ENCODE measurements around the gene STX7.

The STX7 gene

DNA sequence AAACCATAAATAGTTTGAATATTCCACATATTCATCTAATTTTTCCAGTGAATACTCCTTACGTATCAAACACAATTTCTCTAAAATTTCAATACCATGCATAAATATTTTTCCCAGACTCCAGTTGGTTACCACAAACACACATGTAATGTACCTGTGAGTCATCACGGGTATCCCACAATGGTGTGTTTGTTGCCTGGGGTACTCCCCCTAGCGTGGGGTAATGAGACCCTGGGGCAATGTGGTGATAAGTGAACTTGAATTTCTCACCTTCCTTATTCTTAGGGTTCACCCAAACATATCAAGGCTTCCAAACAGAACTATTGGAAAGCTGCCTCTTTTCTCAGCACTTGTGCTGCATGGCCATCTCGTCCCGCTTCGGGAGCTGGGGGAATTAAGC lies 51.0 kb downstream of the STX7 start:
- H2AK5ac ChIP-seq (ENCODE audit: low read length) = no peak overlapping the region
- H3K79me1 ChIP-seq (ENCODE audit: low read length) = peaks cover 4% of the 10 kb centered on the region
- no peak overlapping the region for H4K12ac ChIP-seq (ENCODE audit: low read depth, low read length)
- no peak overlapping the region for H3K4me3 ChIP-seq (ENCODE audit: low read depth, low read length)
- H3K27ac ChIP-seq (ENCODE audit: low read depth, low read length) = no peak overlapping the region
- H3K27me3 ChIP-seq (ENCODE audit: insufficient read depth, low read length) = no peaks in the 10 kb centered on the region
- H2BK12ac ChIP-seq (ENCODE audit: low read length) = no peak overlapping the region
- no peak overlapping the region for H4K8ac ChIP-seq (ENCODE audit: low read depth, low read length)
- H3K9me3 ChIP-seq (ENCODE audit: insufficient read depth, low read depth, low read length) = no peaks in the 10 kb centered on the region
- no peak overlapping the region for H3K9ac ChIP-seq (ENCODE audit: low read length)
- no peak overlapping the region for H2BK120ac ChIP-seq (ENCODE audit: insufficient read depth, low read length, poor library complexity)
- no peak for DNase-seq
- peaks cover 2 to 9% of the 10 kb centered on the region in 2 experiments for H3K4me1 ChIP-seq (ENCODE audit: control insufficient read depth in 1 of 2, insufficient read depth in 2 of 2, low read length in 2 of 2)
- H3K4me2 ChIP-seq (ENCODE audit: low read length) = no peak overlapping the region
- no peak overlapping the region for H3K23ac ChIP-seq (ENCODE audit: low read length)
- no peak overlapping the region for H3K4ac ChIP-seq (ENCODE audit: low read depth, low read length)
- H3K14ac ChIP-seq (ENCODE audit: low read length) = no peak overlapping the region
- peaks cover 9 to 21% of the 10 kb centered on the region in 2 experiments for H3K36me3 ChIP-seq (ENCODE audit: control insufficient read depth in 1 of 2, insufficient read depth in 2 of 2, low read length in 2 of 2)
- no peak overlapping the region for H3K18ac ChIP-seq (ENCODE audit: low read length)
- no peaks in the 10 kb centered on the region for H3K79me2 ChIP-seq (ENCODE audit: control insufficient read depth, insufficient read depth, low read length, poor library complexity)
- no peak overlapping the region for H2AFZ ChIP-seq (ENCODE audit: insufficient read depth, low read length, poor library complexity)
- H4K91ac ChIP-seq (ENCODE audit: low read depth, low read length) = no peak overlapping the region
- WGBS (ENCODE audit: extremely low coverage, insufficient coverage, insufficient read length) = 100% methylated on average over 1 of the region's 6 CpGs
- no peak overlapping the region for H2BK5ac ChIP-seq (ENCODE audit: low read depth, low read length, poor library complexity)

DNA sequence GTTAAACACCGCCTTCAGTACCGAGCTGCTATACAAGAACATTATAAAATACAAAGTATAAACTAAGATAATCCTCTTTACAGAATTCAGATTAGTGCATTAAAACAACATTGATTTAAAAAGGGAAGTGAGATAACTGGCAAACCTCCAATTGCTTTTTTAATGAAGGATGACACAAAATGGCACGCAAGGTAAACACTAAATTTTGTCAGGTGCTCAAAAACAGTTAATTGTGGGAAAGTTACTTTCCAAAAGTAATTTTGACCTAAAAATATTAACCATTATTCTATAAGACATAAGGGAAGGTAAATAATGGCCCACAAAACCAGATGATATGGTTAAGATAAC lies 53.3 kb downstream of the STX7 start:
- H3K36me3 ChIP-seq (ENCODE audit: control insufficient read depth in 1 of 2, insufficient read depth in 2 of 2, low read length in 2 of 2) = peaks cover 11 to 21% of the 10 kb centered on the region in 2 experiments
- H3K23ac ChIP-seq (ENCODE audit: low read length) = no peak overlapping the region
- no peak overlapping the region for H3K4me2 ChIP-seq (ENCODE audit: low read length)
- H3K18ac ChIP-seq (ENCODE audit: low read length) = no peak overlapping the region
- no peak for DNase-seq
- H3K9me3 ChIP-seq (ENCODE audit: insufficient read depth, low read depth, low read length) = no peaks in the 10 kb centered on the region
- no peak overlapping the region for H2BK120ac ChIP-seq (ENCODE audit: insufficient read depth, low read length, poor library complexity)
- H3K27me3 ChIP-seq (ENCODE audit: insufficient read depth, low read length) = no peaks in the 10 kb centered on the region
- H3K79me2 ChIP-seq (ENCODE audit: control insufficient read depth, insufficient read depth, low read length, poor library complexity) = no peaks in the 10 kb centered on the region
- no peak overlapping the region for H4K12ac ChIP-seq (ENCODE audit: low read depth, low read length)
- no peak overlapping the region for H3K14ac ChIP-seq (ENCODE audit: low read length)
- H4K91ac ChIP-seq (ENCODE audit: low read depth, low read length) = no peak overlapping the region
- WGBS (ENCODE audit: extremely low coverage, insufficient coverage, insufficient read length) = no CpG with 5 or more reads among the region's 3 CpGs
- H2AFZ ChIP-seq (ENCODE audit: insufficient read depth, low read length, poor library complexity) = no peak overlapping the region
- no peak overlapping the region for H3K4ac ChIP-seq (ENCODE audit: low read depth, low read length)
- no peak overlapping the region for H3K4me3 ChIP-seq (ENCODE audit: low read depth, low read length)
- H2BK5ac ChIP-seq (ENCODE audit: low read depth, low read length, poor library complexity) = no peak overlapping the region
- H2BK12ac ChIP-seq (ENCODE audit: low read length) = no peak overlapping the region
- H3K9ac ChIP-seq (ENCODE audit: low read length) = no peak overlapping the region
- H3K4me1 ChIP-seq (ENCODE audit: control insufficient read depth in 1 of 2, insufficient read depth in 2 of 2, low read length in 2 of 2) = peaks cover under 1 to 4% of the 10 kb centered on the region in 2 experiments
- H2AK5ac ChIP-seq (ENCODE audit: low read length) = no peak overlapping the region
- peaks cover under 1% of the 10 kb centered on the region for H3K79me1 ChIP-seq (ENCODE audit: low read length)
- no peak overlapping the region for H4K8ac ChIP-seq (ENCODE audit: low read depth, low read length)
- H3K27ac ChIP-seq (ENCODE audit: low read depth, low read length) = no peak overlapping the region

DNA sequence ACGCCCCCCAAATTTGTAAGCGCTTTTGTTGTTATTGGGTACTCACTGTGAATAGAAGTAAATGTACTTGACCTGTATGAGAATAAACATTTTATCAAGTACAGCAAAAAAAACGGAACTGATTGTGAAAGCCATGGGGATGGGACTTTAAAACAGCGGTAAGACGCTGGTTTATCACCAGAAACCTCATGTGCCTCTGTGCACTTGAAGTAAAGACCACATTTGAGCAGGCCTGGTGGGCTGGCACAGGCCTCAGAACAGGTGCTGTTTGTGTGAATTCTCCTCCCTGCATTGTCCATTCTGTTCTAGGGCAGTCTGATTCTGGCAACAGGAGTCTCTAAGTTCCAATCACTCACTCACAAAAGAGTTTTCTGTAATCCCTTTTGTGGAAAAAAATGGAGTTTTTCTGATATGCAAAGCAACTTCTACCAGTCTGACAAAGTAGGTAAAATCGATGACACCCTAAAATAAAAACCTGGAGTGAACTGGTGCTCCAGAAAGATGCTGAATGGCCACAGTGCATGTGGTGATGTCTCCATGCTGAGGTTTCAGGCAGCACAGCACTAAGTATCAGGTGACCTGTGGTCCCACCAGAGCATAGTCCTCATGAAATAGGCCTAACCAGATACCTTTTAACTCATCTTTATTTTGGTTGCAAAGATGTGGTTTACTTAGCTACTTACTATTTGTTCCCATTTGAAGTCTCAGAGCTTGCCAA lies 53.9 kb downstream of the STX7 start:
- Histone ChIP-seq H3K4me3 (ENCODE audit: low read depth, low read length) (no peak overlapping the region), H3K36me3 (ENCODE audit: control insufficient read depth in 1 of 2, insufficient read depth in 2 of 2, low read length in 2 of 2) (peaks cover 11 to 20% of the 10 kb centered on the region in 2 experiments), H2BK120ac (ENCODE audit: insufficient read depth, low read length, poor library complexity) (no peak overlapping the region), H4K12ac (ENCODE audit: low read depth, low read length) (no peak overlapping the region), H3K79me2 (ENCODE audit: control insufficient read depth, insufficient read depth, low read length, poor library complexity) (no peaks in the 10 kb centered on the region), H3K4me2 (ENCODE audit: low read length) (no peak overlapping the region), H3K4me1 (ENCODE audit: control insufficient read depth in 1 of 2, insufficient read depth in 2 of 2, low read length in 2 of 2) (peaks cover 0 to 2% of the 10 kb centered on the region in 2 experiments), H3K23ac (ENCODE audit: low read length) (no peak overlapping the region), H4K91ac (ENCODE audit: low read depth, low read length) (no peak overlapping the region), H3K27me3 (ENCODE audit: insufficient read depth, low read length) (no peaks in the 10 kb centered on the region), H2BK12ac (ENCODE audit: low read length) (no peak overlapping the region), H3K27ac (ENCODE audit: low read depth, low read length) (no peak overlapping the region), H3K4ac (ENCODE audit: low read depth, low read length) (no peak overlapping the region), H3K9me3 (ENCODE audit: insufficient read depth, low read depth, low read length) (no peaks in the 10 kb centered on the region), H3K14ac (ENCODE audit: low read length) (no peak overlapping the region), H4K8ac (ENCODE audit: low read depth, low read length) (no peak overlapping the region), H2AK5ac (ENCODE audit: low read length) (no peak overlapping the region), H3K18ac (ENCODE audit: low read length) (no peak overlapping the region), H2AFZ (ENCODE audit: insufficient read depth, low read length, poor library complexity) (no peak overlapping the region), H3K79me1 (ENCODE audit: low read length) (no peaks in the 10 kb centered on the region), H3K9ac (ENCODE audit: low read length) (no peak overlapping the region), H2BK5ac (ENCODE audit: low read depth, low read length, poor library complexity) (no peak overlapping the region)
- no CpG with 5 or more reads among the region's 6 CpGs for WGBS (ENCODE audit: extremely low coverage, insufficient coverage, insufficient read length)
- no peak for DNase-seq

DNA sequence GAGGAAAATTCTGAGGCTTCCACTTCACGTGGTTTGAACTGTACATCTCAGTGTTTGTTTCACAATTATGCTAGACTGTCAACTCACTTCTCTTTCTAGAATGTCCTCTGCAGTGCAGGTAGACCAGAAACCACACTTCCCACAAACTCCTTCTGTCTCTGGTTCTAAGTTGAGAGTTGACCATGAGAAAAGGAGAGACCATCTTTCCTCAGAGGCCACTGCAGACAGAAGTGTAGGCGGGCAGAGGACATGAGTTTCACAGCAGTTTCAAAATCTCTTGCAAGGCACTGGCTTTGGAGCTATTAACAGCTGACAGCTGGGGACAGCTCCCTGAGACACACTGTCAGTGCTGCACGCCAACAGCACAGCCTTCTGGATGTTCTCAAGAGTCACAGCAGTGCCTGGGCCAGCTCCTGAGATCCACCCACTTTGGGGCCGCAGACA lies 56.2 kb downstream of the STX7 start:
- H3K79me1 ChIP-seq (ENCODE audit: low read length) = no peaks in the 10 kb centered on the region
- WGBS (ENCODE audit: extremely low coverage, insufficient coverage, insufficient read length) = no CpG with 5 or more reads among the region's 4 CpGs
- peak overlapping the region; percentile 28 for H4K8ac ChIP-seq (ENCODE audit: low read depth, low read length)
- H2BK5ac ChIP-seq (ENCODE audit: low read depth, low read length, poor library complexity) = no peak overlapping the region
- DNase-seq = no peak
- no peak overlapping the region for H2AK5ac ChIP-seq (ENCODE audit: low read length)
- no peak overlapping the region for H3K4ac ChIP-seq (ENCODE audit: low read depth, low read length)
- no peak overlapping the region for H3K27ac ChIP-seq (ENCODE audit: low read depth, low read length)
- H2AFZ ChIP-seq (ENCODE audit: insufficient read depth, low read length, poor library complexity) = no peak overlapping the region
- H3K4me1 ChIP-seq (ENCODE audit: control insufficient read depth in 1 of 2, insufficient read depth in 2 of 2, low read length in 2 of 2) = peaks cover 0 to 2% of the 10 kb centered on the region in 2 experiments
- no peak overlapping the region for H3K4me2 ChIP-seq (ENCODE audit: low read length)
- H3K9ac ChIP-seq (ENCODE audit: low read length) = no peak overlapping the region
- no peaks in the 10 kb centered on the region for H3K27me3 ChIP-seq (ENCODE audit: insufficient read depth, low read length)
- H3K4me3 ChIP-seq (ENCODE audit: low read depth, low read length) = no peak overlapping the region
- no peak overlapping the region for H3K23ac ChIP-seq (ENCODE audit: low read length)
- no peaks in the 10 kb centered on the region for H3K79me2 ChIP-seq (ENCODE audit: control insufficient read depth, insufficient read depth, low read length, poor library complexity)
- no peak overlapping the region for H3K18ac ChIP-seq (ENCODE audit: low read length)
- H3K36me3 ChIP-seq (ENCODE audit: control insufficient read depth in 1 of 2, insufficient read depth in 2 of 2, low read length in 2 of 2) = peaks cover 7% of the 10 kb centered on the region in 2 experiments
- no peak overlapping the region for H4K12ac ChIP-seq (ENCODE audit: low read depth, low read length)
- no peak overlapping the region for H2BK120ac ChIP-seq (ENCODE audit: insufficient read depth, low read length, poor library complexity)
- H3K14ac ChIP-seq (ENCODE audit: low read length) = no peak overlapping the region
- H3K9me3 ChIP-seq (ENCODE audit: insufficient read depth, low read depth, low read length) = no peaks in the 10 kb centered on the region
- no peak overlapping the region for H2BK12ac ChIP-seq (ENCODE audit: low read length)
- H4K91ac ChIP-seq (ENCODE audit: low read depth, low read length) = no peak overlapping the region

Measured in trophoblast cell (in vitro differentiated cells and primary cell).